MM.1S (cell line): ENCODE results near the gene ZG16B.

Source experiments
- DNase-seq: peaks from one replicate; pipeline ENCODE4 v3.0.0-alpha.2; 2015
- H2AFZ ChIP-seq: fragments of 300-600 bp; sonication (generic); 2 replicates; pipeline ENCODE4 v1.6.0; 2016; ENCODE audit warnings: antibody characterized with exemption, low read length
- H3F3A ChIP-seq: fragments of 300-600 bp; sonication (generic); 2 replicates; pipeline ENCODE4 v1.6.1; 2016; ENCODE audit warnings: mild to moderate bottlenecking, antibody characterized with exemption, low read length, moderate library complexity, mixed read lengths; ENCODE audit not compliant: insufficient read depth
- H3K27ac ChIP-seq: fragments of 300-600 bp; sonication (generic); 2 replicates; pipeline ENCODE4 v1.5.1; 2016; ENCODE audit warnings: mild to moderate bottlenecking, low read length
- H3K27me3 ChIP-seq: fragments of 300-600 bp; sonication (generic); replicated peaks from 2 replicates; pipeline ENCODE4 v1.6.0; 2016; ENCODE audit warnings: low read length; ENCODE audit not compliant: insufficient read depth
- H3K36me3 ChIP-seq: fragments of 300-600 bp; sonication (generic); replicated peaks from 2 replicates; pipeline ENCODE4 v1.6.1; 2016; ENCODE audit warnings: mild to moderate bottlenecking, low read length, mixed read lengths; ENCODE audit not compliant: insufficient read depth
- H3K4me1 ChIP-seq: fragments of 300-600 bp; sonication (generic); 2 replicates; pipeline ENCODE4 v1.6.1; 2016; ENCODE audit warnings: low read length, mixed read lengths
- H3K4me2 ChIP-seq: fragments of 300-600 bp; sonication (generic); 2 replicates; pipeline ENCODE4 v1.6.0; 2016; ENCODE audit warnings: low read depth, low read length
- H3K4me3 ChIP-seq: fragments of 300-600 bp; sonication (generic); 2 replicates; pipeline ENCODE4 v1.5.1; 2016; ENCODE audit warnings: low read length, mixed read lengths
- H3K79me2 ChIP-seq: fragments of 300-600 bp; sonication (generic); 2 replicates; pipeline ENCODE4 v1.6.1; 2016; ENCODE audit warnings: mixed run types, low read length, mixed read lengths
- H3K9ac ChIP-seq: fragments of 300-600 bp; sonication (generic); 2 replicates; pipeline ENCODE4 v1.6.1; 2016; ENCODE audit warnings: low read length, mixed read lengths
- H3K9me2 ChIP-seq: fragments of 300-600 bp; sonication (generic); replicated peaks from 2 replicates; pipeline ENCODE4 v1.6.1; 2016; ENCODE audit warnings: mild to moderate bottlenecking, low read length, mixed read lengths; ENCODE audit not compliant: insufficient read depth
- H3K9me3 ChIP-seq: fragments of 300-600 bp; sonication (generic); replicated peaks from 2 replicates; pipeline ENCODE4 v1.6.1; 2016; ENCODE audit warnings: mild to moderate bottlenecking, low read length, mixed read lengths; ENCODE audit not compliant: insufficient read depth
- H4K20me1 ChIP-seq: fragments of 300-600 bp; sonication (generic); 2 replicates; pipeline ENCODE4 v1.6.1; 2016; ENCODE audit warnings: mild to moderate bottlenecking, low read length, moderate library complexity, mixed read lengths; ENCODE audit not compliant: insufficient read depth
- EZH2 ChIP-seq: fragments of 300-600 bp; sonication (generic); optimal IDR thresholded peaks from 2 replicates; pipeline ENCODE3; 2017; ENCODE audit warnings: low read depth, mild to moderate bottlenecking, antibody characterized with exemption, low read length, mixed read lengths
- EZH2phosphoT487 ChIP-seq: fragments of 300-600 bp; sonication (generic); IDR thresholded peaks from 2 replicates; pipeline ENCODE4 v1.6.1; 2018; ENCODE audit warnings: antibody characterized with exemption, low read length
- TF ChIP-seq, protein P1 (sequence below): fragments of 300-600 bp; sonication (generic); IDR thresholded peaks from 2 replicates; pipeline ENCODE4 v1.5.1; 2016; ENCODE audit warnings: antibody characterized with exemption, low read length, mixed read lengths

Gene ZG16B

DNA sequence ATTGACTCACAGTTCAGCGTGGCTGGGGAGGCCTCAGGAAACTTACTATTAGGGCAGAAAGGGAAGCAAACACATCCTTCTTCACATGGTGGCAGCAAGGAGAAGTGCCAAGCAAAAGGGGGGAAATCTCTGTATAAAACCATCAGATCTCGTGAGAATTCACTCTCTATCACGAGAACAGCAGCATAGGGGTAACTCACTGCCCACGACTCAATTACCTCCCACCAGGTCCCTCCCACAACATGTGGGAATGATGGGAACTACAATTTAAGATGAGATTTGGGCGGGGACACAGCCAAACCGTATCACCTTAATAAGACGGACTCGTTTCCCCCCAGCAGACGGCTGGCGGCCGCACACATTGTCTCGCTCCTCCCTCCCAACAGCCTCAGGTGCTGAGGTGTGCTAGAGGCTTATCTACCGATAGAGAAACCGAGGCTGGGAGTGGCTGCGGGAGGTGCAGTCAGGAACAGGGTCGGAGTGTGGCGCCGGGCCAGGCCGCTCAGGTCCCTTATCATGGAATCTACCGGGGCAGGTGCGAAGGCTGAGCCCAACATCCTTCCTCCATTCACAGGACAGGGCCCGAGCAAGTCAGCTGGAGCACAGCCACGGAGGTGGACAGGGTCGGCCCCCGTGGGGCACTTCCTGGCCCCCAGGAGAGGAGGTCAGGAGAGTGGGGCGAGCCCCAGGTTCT is 4.9 kb upstream of the ZG16B start:
- H3K27ac ChIP-seq: no peak overlapping the region
- TF ChIP-seq EZH2phosphoT487: no peak
- TF ChIP-seq EZH2: no peak
- TF ChIP-seq, protein P1, sequence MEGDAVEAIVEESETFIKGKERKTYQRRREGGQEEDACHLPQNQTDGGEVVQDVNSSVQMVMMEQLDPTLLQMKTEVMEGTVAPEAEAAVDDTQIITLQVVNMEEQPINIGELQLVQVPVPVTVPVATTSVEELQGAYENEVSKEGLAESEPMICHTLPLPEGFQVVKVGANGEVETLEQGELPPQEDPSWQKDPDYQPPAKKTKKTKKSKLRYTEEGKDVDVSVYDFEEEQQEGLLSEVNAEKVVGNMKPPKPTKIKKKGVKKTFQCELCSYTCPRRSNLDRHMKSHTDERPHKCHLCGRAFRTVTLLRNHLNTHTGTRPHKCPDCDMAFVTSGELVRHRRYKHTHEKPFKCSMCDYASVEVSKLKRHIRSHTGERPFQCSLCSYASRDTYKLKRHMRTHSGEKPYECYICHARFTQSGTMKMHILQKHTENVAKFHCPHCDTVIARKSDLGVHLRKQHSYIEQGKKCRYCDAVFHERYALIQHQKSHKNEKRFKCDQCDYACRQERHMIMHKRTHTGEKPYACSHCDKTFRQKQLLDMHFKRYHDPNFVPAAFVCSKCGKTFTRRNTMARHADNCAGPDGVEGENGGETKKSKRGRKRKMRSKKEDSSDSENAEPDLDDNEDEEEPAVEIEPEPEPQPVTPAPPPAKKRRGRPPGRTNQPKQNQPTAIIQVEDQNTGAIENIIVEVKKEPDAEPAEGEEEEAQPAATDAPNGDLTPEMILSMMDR: no peak
- H3K9me2 ChIP-seq: no peaks in the 10 kb centered on the region

DNA sequence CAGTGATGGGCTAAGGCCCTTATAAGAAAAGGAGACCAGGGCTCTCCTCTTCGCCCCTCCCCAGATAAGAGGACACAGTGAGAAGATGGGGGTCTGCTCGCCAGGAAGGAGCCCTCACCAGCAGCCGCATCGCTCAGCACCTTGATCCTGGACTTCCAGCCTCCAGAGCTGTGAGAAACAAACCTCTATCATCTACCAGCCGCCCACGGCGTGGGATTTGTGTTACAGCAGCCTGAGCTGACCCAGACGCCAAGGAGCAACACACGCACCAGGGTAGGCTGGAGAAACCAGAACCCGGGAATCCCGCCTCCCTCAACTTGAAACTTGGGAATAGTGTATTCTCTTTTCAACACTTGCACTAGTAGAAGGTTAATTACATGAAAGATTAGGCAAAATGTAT is 4.2 kb upstream of the ZG16B start:
- DNase-seq: no peak
- no peaks in the 10 kb centered on the region for H3K4me1 ChIP-seq
- H3K27ac ChIP-seq: no peak overlapping the region
- H3K79me2 ChIP-seq: no peaks in the 10 kb centered on the region
- H3K9me2 ChIP-seq: no peaks in the 10 kb centered on the region
- no peaks in the 10 kb centered on the region for H3K36me3 ChIP-seq
- H3F3A ChIP-seq: no peaks in the 10 kb centered on the region
- no peaks in the 10 kb centered on the region for H3K9me3 ChIP-seq
- H4K20me1 ChIP-seq: no peaks in the 10 kb centered on the region
- no peak overlapping the region for H2AFZ ChIP-seq
- TF ChIP-seq, protein P1: no peak
- TF ChIP-seq EZH2 (peak; percentile 4), EZH2phosphoT487 (no peak)
- no peak overlapping the region for H3K4me2 ChIP-seq
- H3K27me3 ChIP-seq: peaks cover 99% of the 10 kb centered on the region
- H3K4me3 ChIP-seq: no peak overlapping the region
- H3K9ac ChIP-seq: no peak overlapping the region

More for the DNA sequence above, 4.9 kb upstream of the ZG16B start:
- no peaks in the 10 kb centered on the region for H4K20me1 ChIP-seq
- H3K4me3 ChIP-seq: no peak overlapping the region
- DNase-seq: no peak
- H3K79me2 ChIP-seq: no peaks in the 10 kb centered on the region
- no peak overlapping the region for H3K9ac ChIP-seq
- no peaks in the 10 kb centered on the region for H3K36me3 ChIP-seq
- H2AFZ ChIP-seq: no peak overlapping the region
- H3K4me2 ChIP-seq: no peak overlapping the region
- H3K4me1 ChIP-seq: no peaks in the 10 kb centered on the region
- H3K27me3 ChIP-seq: peaks cover 99% of the 10 kb centered on the region
- no peaks in the 10 kb centered on the region for H3F3A ChIP-seq
- no peaks in the 10 kb centered on the region for H3K9me3 ChIP-seq

DNA sequence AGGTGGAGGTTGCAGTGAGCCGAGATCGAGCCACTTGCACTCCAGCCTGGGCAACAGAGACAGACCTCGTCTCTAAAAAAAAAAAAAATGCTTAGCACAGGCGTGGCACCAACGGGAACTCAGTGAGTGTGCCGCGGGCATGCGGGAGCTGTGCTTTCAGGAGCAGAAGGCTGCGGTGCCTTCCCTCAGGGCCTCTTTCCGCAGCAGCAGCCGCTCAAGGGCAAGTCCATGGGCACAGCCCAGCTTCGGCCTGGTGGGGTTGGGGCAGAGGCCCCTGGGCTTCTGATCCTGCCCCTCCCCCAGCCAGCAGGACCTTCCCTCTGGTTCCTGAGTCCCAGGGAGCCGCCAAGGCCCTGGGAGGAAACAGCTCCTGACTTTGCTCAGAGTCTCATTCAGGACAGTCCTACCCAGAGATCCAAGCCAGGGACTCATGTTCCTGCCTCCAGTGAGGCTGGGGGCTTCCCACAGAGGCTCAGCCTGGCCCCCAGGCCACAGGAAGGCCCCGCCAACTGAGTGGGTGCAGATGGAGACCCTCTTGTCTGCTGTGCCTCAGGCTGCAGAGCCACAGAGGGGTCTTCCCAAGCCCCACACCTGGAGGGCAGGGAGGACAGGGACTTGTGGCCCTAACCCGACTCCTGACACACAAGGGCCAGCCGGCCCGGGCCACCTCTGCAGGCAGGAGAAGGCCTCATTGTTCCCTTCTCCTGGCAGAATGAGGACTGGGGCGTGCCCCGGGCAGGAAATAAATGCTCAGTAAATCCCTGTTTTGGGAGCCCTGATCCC is 3.3 kb upstream of the ZG16B start:
- no peaks in the 10 kb centered on the region for H3K79me2 ChIP-seq
- H3K4me1 ChIP-seq: no peaks in the 10 kb centered on the region
- H3K9ac ChIP-seq: no peak overlapping the region
- H3K4me3 ChIP-seq: no peak overlapping the region
- no peak overlapping the region for H3K27ac ChIP-seq
- no peaks in the 10 kb centered on the region for H4K20me1 ChIP-seq
- TF ChIP-seq EZH2phosphoT487 (no peak), EZH2 (no peak)
- TF ChIP-seq, protein P1: no peak
- peaks cover 99% of the 10 kb centered on the region for H3K27me3 ChIP-seq
- H3K9me3 ChIP-seq: no peaks in the 10 kb centered on the region
- H3K36me3 ChIP-seq: no peaks in the 10 kb centered on the region
- no peaks in the 10 kb centered on the region for H3F3A ChIP-seq
- H3K4me2 ChIP-seq: no peak overlapping the region
- H3K9me2 ChIP-seq: no peaks in the 10 kb centered on the region
- H2AFZ ChIP-seq: no peak overlapping the region
- no peak for DNase-seq
